HEK293T (cell line): ENCODE data around the gene PRPF6.

ENCODE experiments used
- ARNT ChIP-seq: fragments of 450-650 bp; IDR thresholded peaks from 2 replicates; pipeline ENCODE4 v1.6.1; 2017; ENCODE audit warnings: mild to moderate bottlenecking
- BHLHE40 ChIP-seq: fragments of 450-650 bp; IDR thresholded peaks from 2 replicates; pipeline ENCODE4 v1.6.1; 2016; ENCODE audit warnings: mild to moderate bottlenecking, moderate library complexity, borderline replicate concordance
- ELF4 ChIP-seq: fragments of 450-650 bp; IDR thresholded peaks from 2 replicates; pipeline ENCODE4 v1.6.1; 2017; ENCODE audit warnings: antibody characterized with exemption
- FOXA1 ChIP-seq: fragments of 450-650 bp; IDR thresholded peaks from 2 replicates; pipeline ENCODE4 v1.6.1; 2016; ENCODE audit warnings: mild to moderate bottlenecking
- FOXK2 ChIP-seq: fragments of 450-650 bp; IDR thresholded peaks from 2 replicates; pipeline ENCODE4 v1.6.1; 2016; ENCODE audit warnings: mild to moderate bottlenecking
- FOXM1 ChIP-seq: fragments of 450-650 bp; IDR thresholded peaks from 2 replicates; pipeline ENCODE4 v1.6.1; 2017; ENCODE audit warnings: mild to moderate bottlenecking, borderline replicate concordance
- HDGF ChIP-seq: fragments of 450-650 bp; IDR thresholded peaks from 2 replicates; pipeline ENCODE4 v1.6.1; 2017; ENCODE audit warnings: antibody characterized with exemption, borderline replicate concordance
- LEF1 ChIP-seq: fragments of 450-650 bp; IDR thresholded peaks from 2 replicates; pipeline ENCODE4 v1.6.1; 2017; ENCODE audit warnings: mild to moderate bottlenecking, borderline replicate concordance
- NFRKB ChIP-seq: fragments of 450-650 bp; IDR thresholded peaks from 2 replicates; pipeline ENCODE4 v1.6.1; 2016; ENCODE audit warnings: mild to moderate bottlenecking, moderate library complexity
- SP1 ChIP-seq: fragments of 450-650 bp; IDR thresholded peaks from 2 replicates; pipeline ENCODE4 v1.6.1; 2017
- SUZ12 ChIP-seq: fragments of 450-650 bp; IDR thresholded peaks from 2 replicates; pipeline ENCODE4 v1.6.1; 2016; ENCODE audit warnings: mild to moderate bottlenecking
- TARDBP ChIP-seq: fragments of 450-650 bp; IDR thresholded peaks from 2 replicates; pipeline ENCODE4 v1.6.1; 2016
- ZNF384 ChIP-seq: fragments of 450-650 bp; IDR thresholded peaks from 2 replicates; pipeline ENCODE4 v1.6.1; 2016
- TF ChIP-seq, protein P1 (sequence below): fragments of 450-650 bp; IDR thresholded peaks from 2 replicates; pipeline ENCODE4 v1.6.1; 2016

DNA sequence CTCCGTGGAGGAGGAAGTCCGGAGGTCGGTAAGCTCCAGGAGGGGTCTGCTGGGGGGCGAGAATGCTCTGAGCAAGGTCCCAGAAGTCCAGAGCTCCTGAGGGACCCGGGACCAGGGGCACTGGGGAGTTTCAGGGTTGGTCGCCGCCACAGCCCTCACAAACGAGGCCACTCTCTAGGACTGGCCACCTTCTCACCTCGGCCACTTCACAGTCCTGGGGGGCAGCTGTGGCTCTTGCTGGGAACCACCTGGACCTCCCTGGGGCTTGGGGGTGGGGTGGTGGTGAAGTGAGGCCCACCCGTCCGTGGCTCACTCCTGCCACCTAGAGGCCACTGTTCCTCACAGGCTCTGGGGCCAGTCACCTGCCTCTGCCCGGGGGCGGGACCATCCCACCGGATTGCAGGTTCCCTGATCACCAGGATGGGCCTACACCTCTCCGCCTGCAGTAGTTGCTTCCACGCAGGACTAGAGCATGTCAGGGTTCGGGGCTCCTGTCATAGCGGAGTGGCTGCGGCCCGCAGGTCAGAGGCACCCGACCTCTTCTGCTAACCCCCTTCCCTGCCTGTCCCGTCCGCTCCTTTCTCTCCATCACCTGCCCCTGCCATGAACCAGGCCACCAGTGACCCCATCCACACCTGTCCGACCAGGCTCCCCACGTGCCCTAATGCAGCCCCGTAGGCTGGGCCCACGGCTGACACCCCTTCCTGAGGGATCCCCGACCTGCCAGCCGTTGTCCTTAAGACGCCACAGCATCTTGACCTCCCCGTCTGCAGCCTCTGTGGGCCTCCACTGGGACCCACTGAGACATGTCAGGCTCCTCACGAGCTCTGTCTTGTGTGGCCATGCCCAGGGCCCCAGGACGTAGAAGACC lies 76.9 kb downstream of the PRPF6 start:
- TF ChIP-seq, protein P1, sequence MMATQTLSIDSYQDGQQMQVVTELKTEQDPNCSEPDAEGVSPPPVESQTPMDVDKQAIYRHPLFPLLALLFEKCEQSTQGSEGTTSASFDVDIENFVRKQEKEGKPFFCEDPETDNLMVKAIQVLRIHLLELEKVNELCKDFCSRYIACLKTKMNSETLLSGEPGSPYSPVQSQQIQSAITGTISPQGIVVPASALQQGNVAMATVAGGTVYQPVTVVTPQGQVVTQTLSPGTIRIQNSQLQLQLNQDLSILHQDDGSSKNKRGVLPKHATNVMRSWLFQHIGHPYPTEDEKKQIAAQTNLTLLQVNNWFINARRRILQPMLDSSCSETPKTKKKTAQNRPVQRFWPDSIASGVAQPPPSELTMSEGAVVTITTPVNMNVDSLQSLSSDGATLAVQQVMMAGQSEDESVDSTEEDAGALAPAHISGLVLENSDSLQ, result no peak
- TF ChIP-seq FOXM1, result no peak
- no peak for TF ChIP-seq BHLHE40
- TF ChIP-seq ELF4, result no peak
- no peak for TF ChIP-seq NFRKB
- TF ChIP-seq FOXA1, result no peak
- no peak for TF ChIP-seq ZNF384
- TF ChIP-seq TARDBP, result no peak
- no peak for TF ChIP-seq ARNT
- no peak for TF ChIP-seq SP1
- TF ChIP-seq LEF1, result no peak
- TF ChIP-seq HDGF, result no peak
- TF ChIP-seq SUZ12, result no peak
- TF ChIP-seq FOXK2, result no peak
